Activated T-helper 1 cell treated with anti-CD3 and anti-CD28 coated beads, Interleukin-12 subunit alpha, Interleukin-12 subunit beta, Interleukin-2, Interleukin-4 antibody, amounts not matched to agents 30 ng/mL and 10 ng/mL and 1 ng/mL, durations not matched to agents 14 hours and 24 hours and 36 hours (primary cell): Measurements from ENCODE around the gene ITPKB. TPM values are rescaled to one million over a fixed set of nuclear protein-coding genes. Genes with fewer than 3 reads are reported as not detected.

Experiments
- DNase-seq: peaks from one replicate; pipeline ENCODE4 v3.0.0; 2021; ENCODE audit warnings: low spot score
- H3K27ac Mint-ChIP-seq: one replicate; pipeline ENCODE4 v1.8.0; 2021; ENCODE audit warnings: mild to moderate bottlenecking, mixed read lengths
- H3K27me3 Mint-ChIP-seq: one replicate; pipeline ENCODE4 v1.8.0; 2022; ENCODE audit warnings: mild to moderate bottlenecking, moderate library complexity, mixed read lengths; ENCODE audit not compliant: insufficient read depth
- H3K36me3 Mint-ChIP-seq: one replicate; pipeline ENCODE4 v1.8.0; 2021; ENCODE audit warnings: low read depth, mixed read lengths
- H3K4me1 Mint-ChIP-seq: one replicate; pipeline ENCODE4 v1.8.0; 2021; ENCODE audit warnings: low read depth, mixed read lengths
- H3K4me3 Mint-ChIP-seq: one replicate; pipeline ENCODE4 v1.8.0; 2021; ENCODE audit warnings: mild to moderate bottlenecking, moderate library complexity, mixed read lengths
- H3K9me3 Mint-ChIP-seq: one replicate; pipeline ENCODE4 v1.8.0; 2021; ENCODE audit warnings: mixed read lengths
- intact Hi-C: fragments of 100-400 bp; cut with micrococcal nuclease; formaldehyde crosslinking; loops from one replicate; pipeline ENCODE4 v1.15.1; 2024
- total RNA-seq: library from RNA; stranded (reverse); gene quantifications from 2 replicates; pipeline ENCODE4 v1.2.3, GENCODE V29; 2022

Gene ITPKB
- total RNA-seq, 1 donor from 2014 or later: 38.5 TPM

DNA sequence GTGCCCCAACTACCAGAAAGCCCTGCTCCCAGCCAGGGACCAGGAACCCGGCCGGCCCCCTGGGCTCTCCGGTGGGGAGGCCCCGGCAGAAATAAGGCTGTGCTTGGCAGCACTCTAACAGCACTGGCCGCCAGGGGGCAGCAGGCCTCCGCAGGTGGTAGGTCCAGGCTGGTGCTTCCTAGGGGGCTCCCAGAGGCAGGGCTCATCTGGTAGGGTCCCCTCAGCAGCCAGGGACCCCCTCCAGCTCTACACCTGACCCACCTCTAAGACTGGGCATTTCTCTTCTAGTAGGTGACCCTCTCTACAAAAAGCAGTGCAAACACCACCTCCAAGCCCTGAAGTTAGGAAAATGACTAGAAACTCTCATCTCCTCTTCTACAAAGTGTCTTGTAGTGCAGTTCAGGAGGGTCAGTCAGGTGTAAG lies 104.9 kb downstream of the ITPKB start:
- intact Hi-C loops: loop anchor here (1.0 to 2.0 kb wide), 6 partner anchors 8 to 194 kb away; no protein-coding TSS in a partner anchor
- H3K4me3 Mint-ChIP-seq: no peak overlapping the region
- peaks cover 34% of the 10 kb centered on the region for H3K4me1 Mint-ChIP-seq
- DNase-seq: peak; percentile 66
- peaks cover 37% of the 10 kb centered on the region for H3K36me3 Mint-ChIP-seq
- H3K9me3 Mint-ChIP-seq: no peaks in the 10 kb centered on the region
- no peaks in the 10 kb centered on the region for H3K27me3 Mint-ChIP-seq
- peak overlapping the region; percentile 31 for H3K27ac Mint-ChIP-seq

DNA sequence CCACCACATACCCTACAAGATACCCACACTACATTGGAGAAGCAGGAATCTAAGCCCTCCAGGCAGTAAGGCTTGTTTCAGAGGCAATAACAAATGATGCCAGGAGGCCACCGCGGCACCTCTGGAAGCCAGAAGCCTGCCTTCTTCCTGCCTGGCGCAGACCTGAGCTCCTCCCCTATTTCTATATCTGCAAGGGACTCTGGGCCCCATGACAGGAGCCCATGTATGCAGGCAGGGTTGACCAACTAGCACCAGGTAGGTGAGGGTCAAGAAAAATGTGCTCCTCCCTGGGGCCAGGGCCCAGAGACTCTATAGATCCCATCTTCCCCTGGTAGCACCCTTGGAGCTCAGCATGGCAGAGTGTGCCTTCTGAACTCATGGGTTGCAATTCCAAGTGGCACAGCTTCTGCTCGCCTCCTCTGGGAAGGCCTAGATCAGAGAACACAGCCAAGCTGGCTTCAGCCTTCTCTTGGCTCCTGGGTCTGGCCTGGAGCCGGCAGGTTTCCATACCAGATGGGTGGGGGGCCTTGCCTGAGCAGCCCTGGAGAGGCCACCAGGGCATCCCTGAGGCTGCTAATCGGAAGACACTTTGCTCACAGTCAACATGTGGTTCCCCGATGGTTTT lies 105.4 kb downstream of the ITPKB start:
- DNase-seq: no peak
- Mint-ChIP-seq H3K9me3 (no peaks in the 10 kb centered on the region), H3K36me3 (peaks cover 35% of the 10 kb centered on the region), H3K27ac (peak overlapping the region; percentile 56), H3K4me3 (no peak overlapping the region), H3K4me1 (peaks cover 34% of the 10 kb centered on the region), H3K27me3 (no peaks in the 10 kb centered on the region)
- intact Hi-C loops: loop anchor here (1.0 to 2.0 kb wide), 6 partner anchors 7 to 195 kb away; no protein-coding TSS in a partner anchor

DNA sequence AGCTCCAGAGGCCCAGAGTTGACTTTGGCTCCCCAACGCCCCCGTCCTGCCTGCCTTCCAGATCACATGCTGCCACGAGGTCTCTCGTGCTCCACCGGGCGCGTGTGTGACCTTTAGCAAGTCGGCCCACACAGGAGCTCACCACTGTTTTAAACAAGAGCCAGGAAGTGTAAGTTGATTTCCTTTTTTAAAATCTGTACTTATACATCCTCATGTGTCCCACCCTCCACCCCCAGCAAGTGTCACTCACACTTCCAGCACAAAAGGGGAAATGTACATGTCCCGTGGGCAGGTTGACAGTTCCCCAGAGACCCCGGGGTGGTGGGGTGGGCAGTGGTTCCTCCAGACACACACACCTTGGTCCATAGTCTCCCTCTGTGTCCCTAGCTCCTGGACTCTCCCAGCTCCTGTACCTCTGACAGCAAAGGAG lies 106.1 kb downstream of the ITPKB start:
- no peaks in the 10 kb centered on the region for H3K9me3 Mint-ChIP-seq
- no peak for DNase-seq
- H3K36me3 Mint-ChIP-seq: peaks cover 35% of the 10 kb centered on the region
- H3K27ac Mint-ChIP-seq: peak overlapping the region; percentile 56
- peaks cover 39% of the 10 kb centered on the region for H3K4me1 Mint-ChIP-seq
- H3K4me3 Mint-ChIP-seq: peak overlapping the region; percentile 8
- no peaks in the 10 kb centered on the region for H3K27me3 Mint-ChIP-seq
- intact Hi-C loops: no loop called here

DNA sequence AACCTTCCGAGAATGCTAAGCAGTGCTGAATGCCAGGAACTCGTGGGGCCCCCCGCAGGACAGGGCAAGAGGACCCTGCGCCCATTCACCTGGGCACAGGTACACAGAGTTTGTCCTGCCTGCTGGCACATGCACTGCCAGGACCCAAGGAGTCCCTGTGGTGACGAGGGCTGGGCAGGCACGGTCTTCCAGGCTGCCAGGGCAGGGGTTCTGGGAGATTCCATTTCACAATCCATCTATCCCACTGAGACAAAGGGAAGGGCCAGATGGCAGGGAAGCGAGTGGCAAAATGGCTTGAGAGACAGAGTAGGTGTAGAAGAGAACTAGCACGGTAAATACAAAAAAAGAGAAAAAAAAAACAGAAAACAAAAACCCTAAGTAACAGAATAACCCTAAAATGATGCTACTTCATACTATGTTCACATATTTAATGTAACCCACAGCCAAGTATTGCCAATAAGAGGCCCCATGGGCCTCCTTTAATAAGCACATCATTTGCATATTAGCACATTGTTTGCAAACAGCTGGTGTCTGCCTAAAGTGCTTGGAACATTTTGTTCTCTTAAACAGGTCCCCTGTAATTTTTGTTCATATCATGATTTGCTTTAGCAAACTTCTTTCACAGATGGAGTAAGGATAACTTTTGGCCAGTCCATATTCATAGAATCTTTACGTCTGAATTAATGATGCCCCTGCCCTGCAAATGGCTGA lies 106.8 kb downstream of the ITPKB start:
- Mint-ChIP-seq H3K9me3 (no peaks in the 10 kb centered on the region), H3K4me1 (peaks cover 45% of the 10 kb centered on the region), H3K4me3 (peak overlapping the region; percentile 8), H3K36me3 (peaks cover 36% of the 10 kb centered on the region), H3K27me3 (no peaks in the 10 kb centered on the region), H3K27ac (peak overlapping the region; percentile 56)
- intact Hi-C loops: no loop called here
- no peak for DNase-seq

DNA sequence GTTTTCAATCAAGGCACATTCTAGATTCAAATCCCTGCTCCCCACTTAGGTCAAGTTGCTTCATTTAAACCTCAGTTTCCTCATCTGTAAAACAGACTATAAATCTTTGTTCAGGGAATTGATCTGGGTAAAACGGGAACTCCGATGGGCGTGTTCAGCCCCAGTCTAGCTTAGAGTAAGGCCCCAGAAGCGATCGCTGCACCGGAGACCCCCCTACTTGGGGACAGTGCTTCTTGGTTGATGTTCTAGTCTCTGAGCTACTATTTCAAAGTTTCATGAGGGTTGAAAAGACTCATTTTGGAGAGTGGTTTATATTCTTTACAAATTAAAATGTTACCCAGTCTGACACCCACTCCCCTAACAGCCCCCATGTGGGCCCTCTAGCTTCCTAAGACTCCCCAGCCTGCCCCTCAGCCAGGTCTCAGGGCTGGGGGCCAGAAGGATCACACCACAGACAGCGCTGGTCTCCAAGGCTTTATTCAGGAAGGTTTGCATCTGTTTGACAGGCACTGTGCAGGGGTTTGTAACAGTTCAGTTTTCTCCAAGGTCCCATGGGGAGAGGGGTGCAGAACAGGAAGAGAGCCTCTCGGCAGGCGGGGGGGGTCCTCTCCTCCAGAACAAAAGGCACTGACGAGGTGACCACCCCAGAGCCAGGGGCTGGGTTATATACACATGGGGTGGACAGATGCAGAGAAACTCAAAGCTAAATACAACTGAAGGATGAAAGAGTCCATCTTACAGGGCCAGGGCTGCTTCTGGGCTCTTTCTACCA lies 107.7 kb downstream of the ITPKB start:
- Mint-ChIP-seq H3K4me3 (no peak overlapping the region), H3K9me3 (no peaks in the 10 kb centered on the region), H3K27me3 (peaks cover 5% of the 10 kb centered on the region), H3K36me3 (peaks cover 35% of the 10 kb centered on the region), H3K4me1 (peaks cover 54% of the 10 kb centered on the region), H3K27ac (no peak overlapping the region)
- intact Hi-C loops: no loop called here
- no peak for DNase-seq

DNA sequence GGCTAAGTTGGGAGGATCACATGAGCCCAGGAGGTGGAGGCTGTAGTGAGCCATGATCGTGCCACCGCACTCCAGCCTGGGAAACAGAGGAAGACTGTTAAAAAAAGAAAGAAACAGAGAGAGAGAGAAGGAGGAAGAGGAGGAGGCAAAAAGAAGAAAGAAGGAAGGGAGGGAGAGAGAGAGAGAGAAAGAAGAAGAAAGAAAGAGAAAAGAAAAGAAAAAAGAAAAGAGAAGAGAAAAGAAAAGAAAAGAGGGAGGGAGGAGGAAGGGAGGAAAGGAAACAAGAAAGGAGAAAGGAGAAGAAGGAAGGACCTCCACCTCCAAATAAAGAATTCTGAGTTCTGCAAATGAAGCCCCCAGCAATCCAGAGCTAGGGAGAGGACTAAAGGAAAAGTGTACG lies 108.5 kb downstream of the ITPKB start:
- Mint-ChIP-seq H3K4me1 (peaks cover 58% of the 10 kb centered on the region), H3K27ac (no peak overlapping the region), H3K4me3 (no peak overlapping the region), H3K27me3 (peaks cover 10% of the 10 kb centered on the region), H3K36me3 (peaks cover 35% of the 10 kb centered on the region), H3K9me3 (no peaks in the 10 kb centered on the region)
- no peak for DNase-seq
- intact Hi-C loops: no loop called here

DNA sequence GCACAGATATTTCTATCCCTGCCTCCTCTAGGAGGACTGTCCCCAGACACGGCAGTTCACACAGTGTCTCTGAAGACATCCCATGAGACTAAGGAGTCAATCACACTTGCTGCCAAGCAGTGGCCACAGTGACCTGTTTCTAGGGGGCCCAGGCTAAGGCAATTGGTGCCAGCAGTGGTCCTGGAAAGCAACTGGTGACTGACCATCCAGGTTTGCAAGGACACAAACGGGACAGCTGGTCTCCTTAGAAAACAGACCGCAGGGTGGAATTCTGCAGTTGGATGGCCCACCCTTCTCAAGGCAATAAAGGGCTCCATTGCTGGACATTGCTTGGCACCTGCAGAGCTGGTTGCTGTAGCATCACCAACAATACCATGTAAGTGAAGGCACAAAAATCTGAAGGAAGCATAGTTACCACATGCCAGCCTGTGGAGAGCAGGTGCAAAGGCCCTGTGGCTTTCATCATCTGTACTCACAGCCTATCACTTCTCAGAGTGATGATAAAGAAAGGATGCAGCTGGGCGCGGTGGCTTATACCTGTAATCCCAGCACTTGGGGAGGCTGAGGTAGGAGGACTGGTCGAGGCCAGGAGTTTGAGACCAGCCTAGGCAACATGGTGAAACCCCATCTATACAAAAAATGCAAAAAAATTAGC lies 109.1 kb downstream of the ITPKB start:
- peaks cover 52% of the 10 kb centered on the region for H3K4me1 Mint-ChIP-seq
- peaks cover 10% of the 10 kb centered on the region for H3K27me3 Mint-ChIP-seq
- no peak overlapping the region for H3K27ac Mint-ChIP-seq
- intact Hi-C loops: loop anchor here (5.0 to 10.0 kb wide), 2 partner anchors 565 to 912 kb away; no protein-coding TSS in a partner anchor
- H3K36me3 Mint-ChIP-seq: peaks cover 31% of the 10 kb centered on the region
- no peak overlapping the region for H3K4me3 Mint-ChIP-seq
- no peaks in the 10 kb centered on the region for H3K9me3 Mint-ChIP-seq
- DNase-seq: no peak

DNA sequence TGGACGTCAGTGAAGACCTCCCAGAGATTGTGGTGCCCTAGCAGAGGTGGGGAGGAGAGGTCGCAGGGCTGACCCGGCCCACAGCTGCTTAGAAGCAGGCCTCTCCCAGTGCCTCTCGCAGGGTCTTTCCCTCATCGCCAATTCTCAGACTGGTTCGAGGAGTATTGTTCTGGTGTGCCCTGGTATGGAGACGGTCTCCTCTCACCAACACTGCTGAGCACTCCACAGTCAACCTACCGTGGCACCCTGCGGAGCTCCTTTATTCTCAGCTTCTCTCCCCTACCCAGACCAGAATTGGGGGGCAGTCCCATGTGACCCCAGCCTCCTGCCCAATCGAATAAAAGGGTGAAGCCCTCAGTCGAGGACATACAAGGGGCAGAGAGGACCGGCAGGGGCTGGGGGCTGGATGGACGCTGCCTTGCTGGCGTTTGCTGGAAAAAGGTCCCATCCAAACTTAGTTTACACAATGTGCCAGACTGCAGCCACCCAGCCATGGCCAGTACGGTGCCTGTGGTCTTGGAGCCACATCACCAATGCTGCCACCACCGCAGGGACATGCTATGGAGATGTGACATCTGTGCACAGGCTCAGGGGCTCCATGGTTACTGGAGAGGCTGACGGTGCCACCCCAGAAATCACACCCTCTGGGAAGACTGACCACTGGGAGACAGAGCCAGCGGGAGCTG lies 109.7 kb downstream of the ITPKB start:
- Mint-ChIP-seq H3K9me3 (no peaks in the 10 kb centered on the region), H3K27ac (no peak overlapping the region)

DNA sequence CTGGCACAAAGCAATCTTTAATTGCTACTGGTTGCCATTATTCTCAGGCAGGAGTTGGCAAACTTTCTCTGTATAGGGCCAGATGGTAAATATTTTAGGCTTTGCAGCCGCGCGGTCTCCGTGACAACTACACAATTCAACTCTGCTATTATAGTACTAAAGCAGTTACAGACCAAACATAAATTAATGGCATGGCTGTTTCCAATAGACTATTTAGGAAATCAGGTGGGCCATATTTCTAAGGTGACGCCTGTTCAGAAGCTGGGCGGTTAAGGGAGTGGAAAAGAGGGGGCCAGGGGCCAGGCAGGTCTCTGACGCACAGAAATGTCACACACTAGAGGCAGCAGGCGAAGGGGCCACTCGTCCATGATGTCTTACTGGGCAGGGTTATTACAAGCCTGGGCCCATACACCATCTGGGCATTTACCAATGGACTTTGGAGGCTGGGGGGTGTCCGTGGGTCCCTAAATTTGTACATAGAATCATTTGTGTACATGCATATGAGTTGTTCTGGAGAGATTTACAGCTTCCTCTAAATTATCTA lies 110.4 kb downstream of the ITPKB start:
- Mint-ChIP-seq H3K27ac (no peak overlapping the region), H3K27me3 (peaks cover 10% of the 10 kb centered on the region), H3K9me3 (no peaks in the 10 kb centered on the region), H3K36me3 (peaks cover 28% of the 10 kb centered on the region), H3K4me1 (peaks cover 41% of the 10 kb centered on the region), H3K4me3 (no peak overlapping the region)
- intact Hi-C loops: loop anchor here (5.0 to 10.0 kb wide), 2 partner anchors 566 to 914 kb away; no protein-coding TSS in a partner anchor
- DNase-seq: no peak

More for the DNA sequence above, 109.7 kb downstream of the ITPKB start:
- DNase-seq: no peak
- H3K36me3 Mint-ChIP-seq: peaks cover 30% of the 10 kb centered on the region
- peaks cover 46% of the 10 kb centered on the region for H3K4me1 Mint-ChIP-seq
- peaks cover 10% of the 10 kb centered on the region for H3K27me3 Mint-ChIP-seq
- no peak overlapping the region for H3K4me3 Mint-ChIP-seq
- intact Hi-C loops: loop anchor here (5.0 to 10.0 kb wide), 2 partner anchors 565 to 913 kb away; no protein-coding TSS in a partner anchor

DNA sequence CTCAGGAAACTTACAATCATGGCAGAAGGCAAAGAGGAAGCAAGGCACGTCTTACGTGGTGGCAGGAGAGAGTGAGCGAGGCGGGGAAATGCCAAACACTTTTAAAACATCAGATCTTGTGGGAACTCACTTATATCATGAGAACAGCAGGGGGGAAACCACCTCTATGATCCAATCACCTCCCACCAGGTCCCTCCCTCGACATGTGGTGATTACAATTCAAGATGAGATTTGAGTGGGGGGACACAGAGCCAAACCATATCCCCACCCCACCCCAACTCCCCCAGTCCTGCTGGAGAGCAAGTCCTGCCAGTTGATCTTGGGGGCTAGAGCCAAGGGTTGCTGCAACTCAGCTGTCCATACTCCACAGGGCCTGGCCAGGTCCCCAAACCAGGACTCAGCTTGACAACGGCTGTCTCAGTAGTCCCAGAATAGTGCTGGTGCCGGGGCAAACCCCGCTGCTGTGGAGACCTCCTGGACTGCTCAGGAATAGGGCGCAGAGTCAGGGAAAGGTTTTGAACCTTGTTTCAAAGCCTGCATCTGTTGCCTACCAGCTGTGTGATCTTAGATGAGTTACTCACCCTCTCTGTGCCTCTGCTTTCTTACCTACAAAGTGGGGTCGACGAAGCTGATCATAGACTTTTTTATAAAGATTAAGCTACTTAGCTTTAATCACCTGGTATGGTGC lies 111.0 kb downstream of the ITPKB start:
- H3K4me3 Mint-ChIP-seq: no peak overlapping the region
- peak overlapping the region; percentile 72 for H3K27ac Mint-ChIP-seq
- DNase-seq: no peak
- peaks cover 35% of the 10 kb centered on the region for H3K4me1 Mint-ChIP-seq
- intact Hi-C loops: loop anchor here (2.0 to 10.0 kb wide), 3 partner anchors 63 to 914 kb away; no protein-coding TSS in a partner anchor
- peaks cover 25% of the 10 kb centered on the region for H3K36me3 Mint-ChIP-seq
- H3K27me3 Mint-ChIP-seq: peaks cover 10% of the 10 kb centered on the region
- H3K9me3 Mint-ChIP-seq: no peaks in the 10 kb centered on the region

DNA sequence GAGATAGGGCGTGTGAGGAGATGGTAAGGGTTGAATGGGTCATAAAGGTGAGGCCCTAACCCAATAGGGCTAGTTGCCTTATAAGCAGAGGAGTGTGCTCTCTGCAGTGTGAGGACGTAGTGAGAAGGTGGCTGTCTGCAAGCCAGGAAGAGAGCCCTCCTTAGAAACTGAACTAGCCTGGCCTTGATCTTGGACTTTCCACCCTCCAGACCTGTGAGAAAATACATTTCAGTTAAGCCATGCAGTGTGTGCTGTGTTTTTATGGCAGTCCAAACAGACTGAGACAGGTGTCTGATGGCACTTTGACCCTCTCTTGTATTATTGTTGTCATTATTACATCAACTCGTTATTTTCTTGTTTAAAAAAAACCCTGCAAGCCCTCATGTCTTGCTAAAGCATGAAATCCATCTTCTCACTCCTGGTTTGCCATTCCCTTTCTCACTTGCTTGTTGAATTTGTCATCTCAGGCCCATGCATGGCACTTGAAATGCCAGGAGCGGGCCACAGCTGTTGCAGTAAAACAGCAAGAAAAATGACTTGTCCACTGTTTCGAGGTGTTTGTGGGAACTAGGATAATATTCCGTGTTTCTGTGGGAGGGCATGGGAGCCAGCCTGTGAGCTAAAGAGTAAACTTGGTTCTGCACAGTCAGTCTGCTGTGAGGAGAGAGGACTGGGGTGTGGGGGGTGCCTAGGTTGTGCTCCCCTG lies 111.9 kb downstream of the ITPKB start:
- Mint-ChIP-seq H3K27ac (peak overlapping the region; percentile 84), H3K27me3 (peaks cover 13% of the 10 kb centered on the region), H3K4me3 (peak overlapping the region; percentile 54), H3K4me1 (peaks cover 27% of the 10 kb centered on the region), H3K9me3 (no peaks in the 10 kb centered on the region), H3K36me3 (peaks cover 20% of the 10 kb centered on the region)
- intact Hi-C loops: loop anchor here (2.0 to 10.0 kb wide), 3 partner anchors 64 to 915 kb away; no protein-coding TSS in a partner anchor
- no peak for DNase-seq
